ENCODE measurements around the gene LRRC28. TPM values are rescaled to one million over a fixed set of nuclear protein-coding genes. Genes with fewer than 3 reads are reported as not detected.
A peak's percentile ranks its signal among the peaks of the same experiment; 100 is the strongest.

LRRC28 gene
- total and polyA plus RNA-seq, 2 donors (not counting 1 experiment from before 2014, with no cell fraction given): 20.1 to 23.8 TPM

GRCh38 chr15:99239545-99240198 is 11.6 kb upstream of the LRRC28 start:
- peaks cover 2% of the 10 kb centered on the region for H3K79me2 ChIP-seq (ENCODE audit: control insufficient read depth, insufficient read depth, low read length)
- no peaks in the 10 kb centered on the region for H3K27me3 ChIP-seq (ENCODE audit: control insufficient read depth, insufficient read depth, low read length)
- H3K9ac ChIP-seq (ENCODE audit: insufficient read depth, low read length): no peak overlapping the region
- H3K4me1 ChIP-seq (ENCODE audit: control insufficient read depth, extremely low read depth, insufficient read depth, low read length): peaks cover 2% of the 10 kb centered on the region
- H3K9me3 ChIP-seq (ENCODE audit: control insufficient read depth, insufficient read depth, low read depth, low read length): no peaks in the 10 kb centered on the region
- peaks cover 1% of the 10 kb centered on the region for H3K36me3 ChIP-seq (ENCODE audit: control insufficient read depth, insufficient read depth, low read length)
- H3K4me2 ChIP-seq (ENCODE audit: extremely low read depth, insufficient read depth, low read length): no peak overlapping the region
- TF ChIP-seq CTCF (conservative IDR thresholded peaks at IDR 0.05 in 1 of 2, IDR thresholded peaks at IDR 0.05 in 1 of 2; ENCODE audit: low read depth in 1 of 2, low read length in 2 of 2) (no peak), EZH2 (IDR thresholded peaks at IDR 0.05; ENCODE audit: low read length, missing control alignments) (no peak)
- no peaks in the 10 kb centered on the region for H4K20me1 ChIP-seq (ENCODE audit: control insufficient read depth, extremely low read depth, insufficient read depth, low read length)
- H3K27ac ChIP-seq (ENCODE audit: insufficient read depth, low read length): no peak overlapping the region
- no peak overlapping the region for H3K4me3 ChIP-seq (replicated peaks in 1 of 4; ENCODE audit: control extremely low read depth in 1 of 4, insufficient read depth in 1 of 4, low read depth in 3 of 4, low read length in 4 of 4)
- peak in 1 of 2 donors; percentile 27 for DNase-seq (ENCODE audit: low read depth in 2 of 2)
- H2AFZ ChIP-seq (ENCODE audit: low read length): no peak overlapping the region

- Histone ChIP-seq H3K4me1 (ENCODE audit: control insufficient read depth, extremely low read depth, insufficient read depth, low read length) (peaks cover 2% of the 10 kb centered on the region), H3K4me3 (replicated peaks in 1 of 4; ENCODE audit: control extremely low read depth in 1 of 4, insufficient read depth in 1 of 4, low read depth in 3 of 4, low read length in 4 of 4) (no peak overlapping the region), H3K36me3 (ENCODE audit: control insufficient read depth, insufficient read depth, low read length) (no peaks in the 10 kb centered on the region), H3K9me3 (ENCODE audit: control insufficient read depth, insufficient read depth, low read depth, low read length) (no peaks in the 10 kb centered on the region), H3K27ac (ENCODE audit: insufficient read depth, low read length) (no peak overlapping the region), H3K9ac (ENCODE audit: insufficient read depth, low read length) (no peak overlapping the region), H3K4me2 (ENCODE audit: extremely low read depth, insufficient read depth, low read length) (no peak overlapping the region), H3K27me3 (ENCODE audit: control insufficient read depth, insufficient read depth, low read length) (no peaks in the 10 kb centered on the region), H4K20me1 (ENCODE audit: control insufficient read depth, extremely low read depth, insufficient read depth, low read length) (no peaks in the 10 kb centered on the region), H3K79me2 (ENCODE audit: control insufficient read depth, insufficient read depth, low read length) (peaks cover 4% of the 10 kb centered on the region), H2AFZ (ENCODE audit: low read length) (no peak overlapping the region)
- DNase-seq (ENCODE audit: low read depth in 2 of 2): no peak
- no peak for TF ChIP-seq EZH2 (IDR thresholded peaks at IDR 0.05; ENCODE audit: low read length, missing control alignments)
- no peak for TF ChIP-seq CTCF (conservative IDR thresholded peaks at IDR 0.05 in 1 of 2, IDR thresholded peaks at IDR 0.05 in 1 of 2; ENCODE audit: low read depth in 1 of 2, low read length in 2 of 2)
Observed at GRCh38 chr15:99241752-99242151, 9.5 kb upstream of the LRRC28 start.

GRCh38 chr15:99244306-99244705 is 7.0 kb upstream of the LRRC28 start:
- no peaks in the 10 kb centered on the region for H4K20me1 ChIP-seq (ENCODE audit: control insufficient read depth, extremely low read depth, insufficient read depth, low read length)
- H3K36me3 ChIP-seq (ENCODE audit: control insufficient read depth, insufficient read depth, low read length): no peaks in the 10 kb centered on the region
- no peaks in the 10 kb centered on the region for H3K9me3 ChIP-seq (ENCODE audit: control insufficient read depth, insufficient read depth, low read depth, low read length)
- no peak overlapping the region for H2AFZ ChIP-seq (ENCODE audit: low read length)
- H3K4me1 ChIP-seq (ENCODE audit: control insufficient read depth, extremely low read depth, insufficient read depth, low read length): no peaks in the 10 kb centered on the region
- H3K4me3 ChIP-seq (replicated peaks in 1 of 4; ENCODE audit: control extremely low read depth in 1 of 4, insufficient read depth in 1 of 4, low read depth in 3 of 4, low read length in 4 of 4): no peak overlapping the region
- H3K9ac ChIP-seq (ENCODE audit: insufficient read depth, low read length): no peak overlapping the region
- TF ChIP-seq CTCF (conservative IDR thresholded peaks at IDR 0.05 in 1 of 2, IDR thresholded peaks at IDR 0.05 in 1 of 2; ENCODE audit: low read depth in 1 of 2, low read length in 2 of 2): no peak
- TF ChIP-seq EZH2 (IDR thresholded peaks at IDR 0.05; ENCODE audit: low read length, missing control alignments): no peak
- no peak overlapping the region for H3K4me2 ChIP-seq (ENCODE audit: extremely low read depth, insufficient read depth, low read length)
- H3K27me3 ChIP-seq (ENCODE audit: control insufficient read depth, insufficient read depth, low read length): no peaks in the 10 kb centered on the region
- no peak overlapping the region for H3K27ac ChIP-seq (ENCODE audit: insufficient read depth, low read length)
- H3K79me2 ChIP-seq (ENCODE audit: control insufficient read depth, insufficient read depth, low read length): peaks cover 16% of the 10 kb centered on the region
- DNase-seq (ENCODE audit: low read depth in 2 of 2): no peak
